Activated CD4-positive, alpha-beta T cell treated with anti-CD3 and anti-CD28 coated beads for 36 hours (primary cell): ENCODE measurements around the gene POP7. TPM values are rescaled to one million over a fixed set of nuclear protein-coding genes. Genes with fewer than 3 reads are reported as not detected.
"Not testable (repeated sequence)": the region's sequence is repeated elsewhere in the genome, so short reads cannot be mapped to it uniquely, and the experiment has no call there.

ENCODE experiments used
- ATAC-seq: fragments of 200-7000 bp; cut with Tn5 transposase; one replicate; pipeline ENCODE4 v1.10.0; 2021; ENCODE audit warnings: mild to moderate bottlenecking, moderate library complexity
- CTCF ChIA-PET: fragments of 350-600 bp; sonication (Branson Sonifier 250); formaldehyde crosslinking; loops from one replicate; lab custom pipeline; 2021; ENCODE audit warnings: antibody characterized with exemption; lab: Charles Lee
- POLR2A ChIA-PET: fragments of 350-600 bp; sonication (Branson Sonifier 250); formaldehyde crosslinking; loops from one replicate; lab custom pipeline; 2021; ENCODE audit warnings: antibody characterized with exemption, inconsistent platforms; lab: Charles Lee
- DNase-seq: peaks from one replicate; pipeline ENCODE4 v3.0.0-alpha.2; 2020
- H3K27ac Mint-ChIP-seq: one replicate; pipeline ENCODE4 v1.8.0; 2021; ENCODE audit warnings: mixed read lengths
- H3K27me3 Mint-ChIP-seq: one replicate; pipeline ENCODE4 v1.8.0; 2021; ENCODE audit warnings: mixed read lengths
- H3K36me3 Mint-ChIP-seq: one replicate; pipeline ENCODE4 v1.8.0; 2021; ENCODE audit warnings: low read depth, mixed read lengths
- H3K4me1 Mint-ChIP-seq: one replicate; pipeline ENCODE4 v1.8.0; 2021; ENCODE audit warnings: mixed read lengths
- H3K4me3 Mint-ChIP-seq: one replicate; pipeline ENCODE4 v1.8.0; 2021; ENCODE audit warnings: mild to moderate bottlenecking, moderate library complexity, mixed read lengths
- H3K9me3 Mint-ChIP-seq: one replicate; pipeline ENCODE4 v1.8.0; 2021; ENCODE audit warnings: low read depth, mixed read lengths
- intact Hi-C, 2 experiments: fragments of 100-400 bp; cut with DNase I in 1 of 2; cut with micrococcal nuclease in 1 of 2; formaldehyde crosslinking; loops; one replicate each; pipeline versions ENCODE4 v1.14.2 to v1.15.1; 2022 to 2024; cut with DNase I, micrococcal nuclease
- total RNA-seq, 2 experiments: library from RNA; stranded (reverse); gene quantifications; one replicate each; pipeline ENCODE4 v1.2.3, GENCODE V29; 2021

Gene POP7
- 10 to 100 TPM; 46.1 to 59.4 TPM for total RNA-seq

- intact Hi-C loops, result loop anchor here (1.0 to 5.0 kb wide), 14 partner anchors 12 to 538 kb away; partner anchors contain the start of genes FBXO24 (in 2 of the 2), GNB2 (in 2 of the 2), LRCH4 (in 2 of the 2) and SLC12A9 (in 2 of the 2)
- peak; percentile 96 for ATAC-seq
- Mint-ChIP-seq H3K4me1 (peaks cover 12% of the 10 kb centered on the region), H3K9me3 (no peaks in the 10 kb centered on the region), H3K27ac (peak within 1 kb of the TSS; percentile 96), H3K4me3 (peak within 1 kb of the TSS; percentile 96), H3K27me3 (no peaks in the 10 kb centered on the region), H3K36me3 (peaks cover 12% of the 10 kb centered on the region)
- ChIA-PET POLR2A (interaction anchor here (0.6 to 1.6 kb wide), 22 partner anchors 9 to 604 kb away, joined by 3 to 22 read pairs (median 4); partner anchors contain the start of genes FBXO24, GNB2, LRCH4 and MEPCE), CTCF (interaction anchor here (0.6 to 3.6 kb wide), 52 partner anchors 8 to 798 kb away, joined by 3 to 104 read pairs (median 4); partner anchors contain the start of genes AGFG2, FBXO24, GIGYF1 and GPC2)
- peak; percentile 99 for DNase-seq
These were observed at the start of gene POP7 for GRCh38 chr7:100705753-100706671. Gene POP7 (plus strand): TSS chr7:100706121. CDS start chr7:100706831, 710 bp downstream.

GRCh38 chr7:100662194-100662776 is 43.6 kb upstream of the POP7 start:
- H3K4me3 Mint-ChIP-seq, H3K9me3 Mint-ChIP-seq, H3K36me3 Mint-ChIP-seq, DNase-seq, POLR2A ChIA-PET, H3K27ac Mint-ChIP-seq, intact Hi-C loops, H3K4me1 Mint-ChIP-seq, ATAC-seq: not testable (repeated sequence)
- peaks cover 11% of the 10 kb centered on the region for H3K27me3 Mint-ChIP-seq
- CTCF ChIA-PET, result interaction anchor here (0.7 to 1.0 kb wide), 3 partner anchors 25 to 97 kb away, joined by 3 to 4 read pairs (median 4); no protein-coding TSS in a partner anchor

DNA sequence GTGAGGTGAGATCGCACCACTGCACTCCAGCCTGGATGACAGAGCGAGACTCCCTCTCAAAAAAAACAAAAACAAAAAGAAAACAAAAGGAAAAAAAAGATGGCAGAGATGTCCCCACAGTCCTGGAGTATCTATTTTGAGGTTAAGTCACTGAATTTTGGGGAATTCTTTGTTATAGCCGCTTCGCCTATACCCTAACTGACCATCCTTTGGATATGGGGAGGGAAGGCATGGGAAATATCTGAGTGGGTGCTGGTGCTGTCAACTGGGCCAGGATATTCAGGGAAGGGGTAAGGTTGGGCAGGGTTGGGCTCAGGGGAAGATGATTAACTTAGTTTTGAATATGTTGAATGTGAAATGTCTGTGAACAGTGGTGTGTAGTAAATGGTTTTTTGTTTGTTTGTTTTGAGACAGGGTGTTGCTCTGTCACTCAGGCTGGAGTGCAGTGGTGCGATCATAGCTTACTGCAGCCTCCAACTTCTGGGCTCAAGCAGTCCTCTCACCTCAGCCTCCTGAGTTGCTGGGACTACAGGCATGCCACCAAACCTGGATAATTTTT is 40.7 kb upstream of the POP7 start:
- Mint-ChIP-seq H3K27me3 (peaks cover 2% of the 10 kb centered on the region), H3K9me3 (no peaks in the 10 kb centered on the region), H3K27ac (no peak overlapping the region), H3K4me3 (no peak overlapping the region), H3K36me3 (no peaks in the 10 kb centered on the region), H3K4me1 (no peaks in the 10 kb centered on the region)
- ATAC-seq (no peak), DNase-seq (no peak)
- ChIA-PET POLR2A (no interaction called here), CTCF (interaction anchor here (0.8 kb wide), 1 partner anchor 11 kb away, joined by 3 read pairs; no protein-coding TSS in a partner anchor)
- intact Hi-C loops, result no loop called here

GRCh38 chr7:100667331-100668068 is 38.4 kb upstream of the POP7 start:
- no peaks in the 10 kb centered on the region for H3K36me3 Mint-ChIP-seq
- CTCF ChIA-PET, result interaction anchor here (0.7 to 1.2 kb wide), 5 partner anchors 9 to 188 kb away, joined by 3 to 7 read pairs (median 3); partner anchors contain the start of gene POP7
- DNase-seq (no peak), ATAC-seq (no peak)
- no peaks in the 10 kb centered on the region for H3K27me3 Mint-ChIP-seq
- H3K4me3 Mint-ChIP-seq, result no peak overlapping the region
- POLR2A ChIA-PET, result no interaction called here
- no peak overlapping the region for H3K27ac Mint-ChIP-seq
- H3K9me3 Mint-ChIP-seq, result no peaks in the 10 kb centered on the region
- peaks cover under 1% of the 10 kb centered on the region for H3K4me1 Mint-ChIP-seq
- intact Hi-C loops, result no loop called here

GRCh38 chr7:100668069-100668449 is 37.9 kb upstream of the POP7 start:
- intact Hi-C loops, result no loop called here
- POLR2A ChIA-PET, result interaction anchor here (0.7 kb wide), 1 partner anchor 566 kb away, joined by 3 read pairs; the partner anchor contains the start of gene AP4M1

GRCh38 chr7:100669106-100669505 is 36.8 kb upstream of the POP7 start:
- not testable (repeated sequence) for ATAC-seq
- CTCF ChIA-PET, result interaction anchor here (0.6 to 0.9 kb wide), 3 partner anchors 36 to 196 kb away, joined by 3 to 6 read pairs (median 4); no protein-coding TSS in a partner anchor

More at GRCh38 chr7:100668069-100668449, 37.9 kb upstream of the POP7 start:
- DNase-seq, result no peak
- no peak overlapping the region for H3K4me3 Mint-ChIP-seq
- H3K27me3 Mint-ChIP-seq, result no peaks in the 10 kb centered on the region
- H3K27ac Mint-ChIP-seq, result no peak overlapping the region
- CTCF ChIA-PET, result interaction anchor here (0.7 to 1.2 kb wide), 4 partner anchors 10 to 188 kb away, joined by 3 to 4 read pairs (median 3); partner anchors contain the start of gene POP7
- H3K36me3 Mint-ChIP-seq, result no peaks in the 10 kb centered on the region
- no peaks in the 10 kb centered on the region for H3K9me3 Mint-ChIP-seq
- H3K4me1 Mint-ChIP-seq, result peaks cover 2% of the 10 kb centered on the region
- no peak for ATAC-seq

GRCh38 chr7:100670074-100670473 is 35.8 kb upstream of the POP7 start:
- CTCF ChIA-PET, result interaction anchor here (0.6 to 2.4 kb wide), 3 partner anchors 35 to 468 kb away, joined by 3 to 9 read pairs (median 4); partner anchors contain the start of gene POP7
- no peaks in the 10 kb centered on the region for H3K9me3 Mint-ChIP-seq

More at GRCh38 chr7:100669106-100669505, 36.8 kb upstream of the POP7 start:
- H3K4me1 Mint-ChIP-seq, H3K36me3 Mint-ChIP-seq, POLR2A ChIA-PET, H3K9me3 Mint-ChIP-seq, H3K27ac Mint-ChIP-seq, H3K4me3 Mint-ChIP-seq, H3K27me3 Mint-ChIP-seq, intact Hi-C loops, DNase-seq: not testable (repeated sequence)

GRCh38 chr7:100671353-100672327 is 34.3 kb upstream of the POP7 start:
- H3K4me3 Mint-ChIP-seq, result no peak overlapping the region
- peaks cover 6% of the 10 kb centered on the region for H3K4me1 Mint-ChIP-seq
- no peak overlapping the region for H3K27ac Mint-ChIP-seq
- H3K27me3 Mint-ChIP-seq, result no peaks in the 10 kb centered on the region
- DNase-seq, result no peak
- no peaks in the 10 kb centered on the region for H3K9me3 Mint-ChIP-seq
- ChIA-PET CTCF (interaction anchor here (0.7 to 2.4 kb wide), 2 partner anchors 33 to 34 kb away, joined by 3 to 9 read pairs; partner anchors contain the start of gene POP7), POLR2A (no interaction called here)
- no peak for ATAC-seq
- intact Hi-C loops, result loop anchor here (5.0 to 10.0 kb wide), 3 partner anchors 237 to 573 kb away; partner anchors contain the start of genes AP4M1 (in 1 of the 2), FIS1 (in 1 of the 2), MCM7 (in 1 of the 2) and PPP1R35 (in 1 of the 2)
- H3K36me3 Mint-ChIP-seq, result peaks cover 3% of the 10 kb centered on the region

More at GRCh38 chr7:100670074-100670473, 35.8 kb upstream of the POP7 start:
- no peak overlapping the region for H3K4me3 Mint-ChIP-seq
- intact Hi-C loops, result loop anchor here (5.0 to 10.0 kb wide), 3 partner anchors 235 to 575 kb away; partner anchors contain the start of genes AP4M1 (in 1 of the 2), FIS1 (in 1 of the 2), MCM7 (in 1 of the 2) and PPP1R35 (in 1 of the 2)
- POLR2A ChIA-PET, result interaction anchor here (0.6 kb wide), 1 partner anchor 41 kb away, joined by 3 read pairs; no protein-coding TSS in a partner anchor
- H3K36me3 Mint-ChIP-seq, result no peaks in the 10 kb centered on the region
- H3K27me3 Mint-ChIP-seq, result no peaks in the 10 kb centered on the region
- H3K4me1 Mint-ChIP-seq, result peaks cover 2% of the 10 kb centered on the region
- no peak overlapping the region for H3K27ac Mint-ChIP-seq
- DNase-seq, result no peak
- no peak for ATAC-seq
